ENCODE results near the gene INO80. TPM values are rescaled to one million over a fixed set of nuclear protein-coding genes. Genes with fewer than 3 reads are reported as not detected.

The INO80 gene
- total RNA-seq, 6 experiments from 2014 or later = 18.3 to 23.6 (median 19.4) TPM

DNA sequence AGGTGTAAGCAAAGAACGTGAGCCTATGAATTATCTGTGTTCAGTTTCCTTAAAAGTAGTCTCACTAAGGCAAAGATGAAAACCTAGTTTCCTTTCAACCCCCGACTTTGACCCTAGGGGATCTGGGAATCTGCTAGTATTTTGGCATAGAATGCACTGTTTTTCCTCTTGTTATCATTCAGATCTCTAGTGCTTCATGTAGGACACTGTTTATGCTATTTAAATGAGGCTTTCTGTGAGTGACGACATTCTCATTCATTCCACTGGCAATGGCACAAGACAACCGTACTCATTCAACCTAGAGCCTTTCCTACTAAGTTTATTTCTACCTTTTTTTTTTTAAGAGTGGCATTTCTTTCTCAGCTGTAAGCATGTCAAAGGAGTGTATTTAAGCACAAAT lies 95.8 kb downstream of the INO80 start:
- Mint-ChIP-seq H3K27ac (peak overlapping the region; percentile 25; the same call in 1 of the 2 replicates), H3K36me3 (ENCODE audit: low read depth) (peaks cover 11% of the 10 kb centered on the region; the same call in 1 of the 2 replicates), H3K27me3 (ENCODE audit: insufficient read depth) (no peaks in the 10 kb centered on the region; the same call in 1 of the 2 replicates), H3K4me3 (no peak overlapping the region), H3K9me3 (no peaks in the 10 kb centered on the region), H3K4me1 (ENCODE audit: low read depth) (peaks cover 71% of the 10 kb centered on the region)
- DNase-seq = no peak
- TF ChIP-seq, protein P1, sequence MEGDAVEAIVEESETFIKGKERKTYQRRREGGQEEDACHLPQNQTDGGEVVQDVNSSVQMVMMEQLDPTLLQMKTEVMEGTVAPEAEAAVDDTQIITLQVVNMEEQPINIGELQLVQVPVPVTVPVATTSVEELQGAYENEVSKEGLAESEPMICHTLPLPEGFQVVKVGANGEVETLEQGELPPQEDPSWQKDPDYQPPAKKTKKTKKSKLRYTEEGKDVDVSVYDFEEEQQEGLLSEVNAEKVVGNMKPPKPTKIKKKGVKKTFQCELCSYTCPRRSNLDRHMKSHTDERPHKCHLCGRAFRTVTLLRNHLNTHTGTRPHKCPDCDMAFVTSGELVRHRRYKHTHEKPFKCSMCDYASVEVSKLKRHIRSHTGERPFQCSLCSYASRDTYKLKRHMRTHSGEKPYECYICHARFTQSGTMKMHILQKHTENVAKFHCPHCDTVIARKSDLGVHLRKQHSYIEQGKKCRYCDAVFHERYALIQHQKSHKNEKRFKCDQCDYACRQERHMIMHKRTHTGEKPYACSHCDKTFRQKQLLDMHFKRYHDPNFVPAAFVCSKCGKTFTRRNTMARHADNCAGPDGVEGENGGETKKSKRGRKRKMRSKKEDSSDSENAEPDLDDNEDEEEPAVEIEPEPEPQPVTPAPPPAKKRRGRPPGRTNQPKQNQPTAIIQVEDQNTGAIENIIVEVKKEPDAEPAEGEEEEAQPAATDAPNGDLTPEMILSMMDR (IDR thresholded peaks at IDR 0.05) = no peak

DNA sequence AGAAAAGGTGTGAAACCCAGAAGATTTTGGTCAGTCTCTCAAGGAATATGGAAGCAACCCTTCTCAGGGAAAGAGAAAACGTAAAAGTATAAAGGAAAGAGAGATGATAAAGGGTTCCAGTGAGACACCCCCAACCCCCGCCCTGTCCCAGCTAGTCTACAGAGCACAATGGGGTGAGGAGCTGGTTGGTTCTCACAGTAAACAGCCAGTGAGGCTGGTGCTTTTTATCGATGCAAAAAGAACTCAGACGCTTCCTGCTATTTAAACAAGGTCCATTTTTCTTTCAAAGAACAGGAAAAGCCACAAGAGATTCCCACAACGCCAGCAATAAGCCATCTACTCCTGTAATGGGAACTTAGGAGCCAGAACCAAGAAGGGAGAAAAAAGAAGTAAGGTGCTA lies 96.9 kb downstream of the INO80 start:
- no peak overlapping the region for H3K4me3 Mint-ChIP-seq
- no peak for DNase-seq
- no peaks in the 10 kb centered on the region; the same call in 1 of the 2 replicates for H3K27me3 Mint-ChIP-seq (ENCODE audit: insufficient read depth)
- peak overlapping the region; percentile 65 for H3K27ac Mint-ChIP-seq
- TF ChIP-seq, protein P1 (IDR thresholded peaks at IDR 0.05) = no peak
- H3K36me3 Mint-ChIP-seq (ENCODE audit: low read depth) = peaks cover 16% of the 10 kb centered on the region
- H3K4me1 Mint-ChIP-seq (ENCODE audit: low read depth) = peaks cover 70% of the 10 kb centered on the region
- no peaks in the 10 kb centered on the region for H3K9me3 Mint-ChIP-seq

DNA sequence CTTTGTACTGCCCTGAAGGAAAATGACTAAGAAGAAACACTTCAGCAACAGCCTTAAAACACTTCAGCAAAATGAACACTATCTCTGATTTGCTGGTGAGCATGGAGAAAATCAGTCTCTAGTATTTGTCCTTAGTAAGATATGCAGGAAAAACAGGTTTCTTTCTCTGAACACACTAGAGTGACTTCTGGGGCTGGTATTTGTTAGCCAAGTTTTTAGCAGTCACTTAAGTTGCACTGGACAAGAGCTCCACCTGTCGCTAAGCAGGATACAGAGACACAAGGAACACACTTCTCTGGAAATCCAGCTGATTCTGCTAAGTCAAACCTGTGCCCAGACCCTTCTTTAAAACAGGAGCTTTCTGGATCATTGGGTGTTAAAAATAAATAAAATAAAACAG lies 97.5 kb downstream of the INO80 start:
- Mint-ChIP-seq H3K27me3 (ENCODE audit: insufficient read depth) (no peaks in the 10 kb centered on the region; the same call in 1 of the 2 replicates), H3K9me3 (no peaks in the 10 kb centered on the region), H3K36me3 (ENCODE audit: low read depth) (peaks cover 19% of the 10 kb centered on the region), H3K4me3 (no peak overlapping the region), H3K27ac (peak overlapping the region; percentile 65), H3K4me1 (ENCODE audit: low read depth) (peaks cover 70% of the 10 kb centered on the region)
- DNase-seq = no peak
- TF ChIP-seq, protein P1 (IDR thresholded peaks at IDR 0.05) = no peak; the same call in 1 of the 2 replicates

DNA sequence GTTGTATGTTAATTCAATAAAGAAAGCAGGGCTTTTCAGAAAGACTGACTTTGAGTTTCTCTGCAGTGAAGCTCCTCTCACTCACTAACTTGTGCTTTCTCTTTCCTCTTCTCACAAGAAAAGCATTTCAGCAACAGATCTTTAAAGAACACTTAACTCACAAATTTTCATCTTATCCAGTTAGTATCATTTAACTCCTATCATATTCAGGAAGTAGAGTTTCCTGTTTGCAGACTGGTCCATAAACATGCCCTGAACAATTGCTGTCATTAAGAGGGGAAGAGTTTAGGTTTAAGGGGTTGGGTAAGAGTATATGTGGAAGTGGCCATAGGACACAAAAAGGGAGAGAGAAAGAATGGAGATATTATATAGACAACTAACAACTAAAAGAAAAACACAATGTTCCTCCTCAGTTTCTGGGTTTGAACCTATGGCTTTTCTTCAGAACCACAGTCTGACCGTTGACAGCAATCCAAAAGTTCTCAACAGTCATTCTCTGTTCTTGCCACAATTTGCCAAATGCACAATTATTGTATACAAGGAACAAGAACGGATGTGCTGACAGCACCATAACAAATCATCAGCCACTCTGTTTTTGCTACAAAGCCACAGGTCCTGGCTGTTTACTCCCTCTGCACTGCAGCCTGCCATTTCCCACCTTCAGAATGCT lies 98.9 kb downstream of the INO80 start:
- TF ChIP-seq, protein P1 (IDR thresholded peaks at IDR 0.05) = no peak
- H3K9me3 Mint-ChIP-seq = no peaks in the 10 kb centered on the region
- H3K4me3 Mint-ChIP-seq = no peak overlapping the region
- no peak for DNase-seq
- H3K4me1 Mint-ChIP-seq (ENCODE audit: low read depth) = peaks cover 68% of the 10 kb centered on the region
- H3K27me3 Mint-ChIP-seq (ENCODE audit: insufficient read depth) = no peaks in the 10 kb centered on the region
- peak overlapping the region; percentile 65 for H3K27ac Mint-ChIP-seq
- peaks cover 24% of the 10 kb centered on the region for H3K36me3 Mint-ChIP-seq (ENCODE audit: low read depth)

DNA sequence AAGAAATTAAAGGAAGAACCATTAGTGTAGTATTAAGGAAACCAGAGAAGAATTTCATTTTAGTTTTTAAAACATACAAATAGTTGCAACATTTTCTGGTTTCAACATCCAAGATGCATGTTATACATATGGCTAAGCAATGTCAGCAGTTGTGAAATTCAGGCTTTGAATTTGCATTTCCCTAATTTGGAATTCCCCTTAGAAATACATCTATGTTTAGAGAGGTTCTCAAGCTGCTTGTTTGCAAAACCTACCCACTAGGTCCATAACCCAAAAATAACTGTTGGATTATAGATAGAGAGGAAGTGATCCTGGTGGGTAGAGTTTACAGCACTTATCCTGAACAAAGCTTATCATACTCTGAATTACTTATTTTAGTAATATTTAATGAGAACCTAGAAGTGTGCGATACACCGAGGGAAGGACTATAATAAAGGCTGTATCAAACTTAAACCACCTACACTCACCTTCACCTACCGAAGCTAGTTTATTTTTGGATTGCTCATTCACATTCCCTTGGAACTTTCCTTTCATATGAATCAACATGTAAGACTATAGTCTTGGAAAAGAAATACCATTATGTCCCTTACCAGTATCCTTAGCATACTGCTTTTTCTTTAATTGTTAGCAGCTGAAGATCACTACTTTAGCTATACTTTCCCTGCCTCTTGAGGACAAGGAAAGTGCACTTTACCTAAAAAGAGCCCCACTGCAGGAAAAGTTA lies 102.2 kb downstream of the INO80 start:
- Mint-ChIP-seq H3K4me1 (ENCODE audit: low read depth) (peaks cover 67% of the 10 kb centered on the region), H3K9me3 (no peaks in the 10 kb centered on the region), H3K36me3 (ENCODE audit: low read depth) (peaks cover 22% of the 10 kb centered on the region), H3K27ac (peak overlapping the region; percentile 73), H3K4me3 (no peak overlapping the region), H3K27me3 (ENCODE audit: insufficient read depth) (no peaks in the 10 kb centered on the region)
- DNase-seq = no peak
- TF ChIP-seq, protein P1 (IDR thresholded peaks at IDR 0.05) = no peak
